Umbilical cord (tissue), 2 donors: Measurements from ENCODE around the gene NUDCD3. TPM values are rescaled to one million over a fixed set of nuclear protein-coding genes. Genes with fewer than 3 reads are reported as not detected.

Source experiments
- DNase-seq: peaks from one replicate; pipeline ENCODE4 v3.0.0-alpha.2; 2015; ENCODE audit warnings: low spot score
- total RNA-seq: library from RNA; depleted of rRNA; stranded (reverse); fragments of >200 nt; gene quantifications from one replicate; pipeline ENCODE4 v1.2.3, GENCODE V29; 2014; ENCODE audit warnings: low replicate concordance; ENCODE audit not compliant: insufficient read depth

The NUDCD3 gene
- total RNA-seq, 1 donor from 2014 or later: 51.8 TPM

GRCh38 chr7:44482502-44483485, 7.7 kb downstream of the NUDCD3 start:
- DNase-seq: no peak

GRCh38 chr7:44477938-44478337, 12.5 kb downstream of the NUDCD3 start:
- DNase-seq: no peak

- DNase-seq: peak; percentile 66
Measured at GRCh38 chr7:44477063-44477830, 13.2 kb downstream of the NUDCD3 start.

GRCh38 chr7:44476313-44476712, 14.1 kb downstream of the NUDCD3 start:
- DNase-seq: no peak

- no peak for DNase-seq
Measured at GRCh38 chr7:44473295-44473694, 17.2 kb downstream of the NUDCD3 start.

- DNase-seq: no peak
Measured at GRCh38 chr7:44472843-44473242, 17.6 kb downstream of the NUDCD3 start.

- DNase-seq: no peak
Measured at GRCh38 chr7:44471850-44472249, 18.6 kb downstream of the NUDCD3 start.

GRCh38 chr7:44471436-44471835, 19.0 kb downstream of the NUDCD3 start:
- no peak for DNase-seq

- no peak for DNase-seq
Measured at GRCh38 chr7:44470628-44471245, 19.7 kb downstream of the NUDCD3 start.

- DNase-seq: peak; percentile 70
Measured at GRCh38 chr7:44470135-44470479, 20.4 kb downstream of the NUDCD3 start.

- DNase-seq: no peak
Measured at GRCh38 chr7:44469461-44470134, 20.9 kb downstream of the NUDCD3 start.

GRCh38 chr7:44467217-44467548, 23.3 kb downstream of the NUDCD3 start:
- no peak for DNase-seq

- DNase-seq: no peak
Measured at GRCh38 chr7:44466300-44467216, 23.9 kb downstream of the NUDCD3 start.

- no peak for DNase-seq
Measured at GRCh38 chr7:44465490-44465889, 25.0 kb downstream of the NUDCD3 start.

- no peak for DNase-seq
Measured at GRCh38 chr7:44463169-44463808, 27.2 kb downstream of the NUDCD3 start.

- DNase-seq: no peak
Measured at GRCh38 chr7:44461387-44461786, 29.1 kb downstream of the NUDCD3 start.

- no peak for DNase-seq
Measured at GRCh38 chr7:44460325-44460724, 30.1 kb downstream of the NUDCD3 start.

- DNase-seq: no peak
Measured at GRCh38 chr7:44455155-44455554, 35.3 kb downstream of the NUDCD3 start.

- DNase-seq: no peak
Measured at GRCh38 chr7:44454348-44454747, 36.1 kb downstream of the NUDCD3 start.

- DNase-seq: no peak
Measured at GRCh38 chr7:44451123-44451522, 39.3 kb downstream of the NUDCD3 start.
